GM12872 (cell line): ENCODE measurements around the gene DPP6.

Experiments
- CTCF ChIP-seq: IDR thresholded peaks from 3 replicates; pipeline ENCODE4 v1.5.1; 2011; ENCODE audit warnings: low read depth, mild to moderate bottlenecking, low read length, moderate library complexity; ENCODE audit not compliant: insufficient read depth

DPP6 gene

GRCh38 chr7:154310114-154310513 is 257.9 kb downstream of the DPP6 start:
- no peak for TF ChIP-seq CTCF

DNA sequence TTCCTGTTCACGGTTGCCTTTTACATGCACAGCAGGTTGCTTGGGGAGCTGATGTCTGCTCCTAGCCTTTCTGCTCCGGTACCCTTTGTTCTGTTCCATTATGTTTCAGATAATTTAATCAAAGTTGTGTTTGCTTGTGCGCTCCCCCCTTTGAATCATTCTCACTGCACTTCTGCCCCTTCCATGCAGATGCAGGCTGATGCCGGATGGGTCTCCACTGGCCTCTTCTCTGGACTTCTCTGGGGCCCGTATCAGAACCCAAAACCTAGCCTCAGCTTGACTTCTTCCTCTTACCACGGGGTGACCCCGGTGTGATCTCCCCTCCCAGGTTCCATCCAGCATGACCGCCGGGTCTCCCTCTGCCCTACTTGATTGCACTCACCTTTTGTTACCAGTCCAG is 272.0 kb downstream of the DPP6 start:
- no peak for TF ChIP-seq CTCF

DNA sequence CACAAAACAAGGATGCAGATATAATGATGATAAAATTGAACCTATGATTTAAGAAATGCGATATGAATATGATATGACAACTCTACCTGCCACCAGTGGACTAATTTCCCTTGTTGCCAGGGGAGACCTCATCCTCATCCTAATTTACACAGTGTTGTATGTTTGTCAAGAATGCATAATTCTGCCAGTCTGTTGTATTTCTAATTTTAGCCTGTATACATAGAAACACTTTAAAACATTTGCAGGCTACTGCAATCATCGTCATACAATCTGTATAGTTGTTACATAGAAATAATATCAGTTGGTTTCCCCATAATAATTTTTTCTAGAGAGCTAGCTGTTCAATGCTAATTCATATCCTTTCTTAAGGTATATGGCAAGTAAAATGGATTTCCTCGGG is 274.2 kb downstream of the DPP6 start:
- no peak for TF ChIP-seq CTCF

- TF ChIP-seq CTCF = no peak
Measured at GRCh38 chr7:154330318-154330717, 278.1 kb downstream of the DPP6 start.

DNA sequence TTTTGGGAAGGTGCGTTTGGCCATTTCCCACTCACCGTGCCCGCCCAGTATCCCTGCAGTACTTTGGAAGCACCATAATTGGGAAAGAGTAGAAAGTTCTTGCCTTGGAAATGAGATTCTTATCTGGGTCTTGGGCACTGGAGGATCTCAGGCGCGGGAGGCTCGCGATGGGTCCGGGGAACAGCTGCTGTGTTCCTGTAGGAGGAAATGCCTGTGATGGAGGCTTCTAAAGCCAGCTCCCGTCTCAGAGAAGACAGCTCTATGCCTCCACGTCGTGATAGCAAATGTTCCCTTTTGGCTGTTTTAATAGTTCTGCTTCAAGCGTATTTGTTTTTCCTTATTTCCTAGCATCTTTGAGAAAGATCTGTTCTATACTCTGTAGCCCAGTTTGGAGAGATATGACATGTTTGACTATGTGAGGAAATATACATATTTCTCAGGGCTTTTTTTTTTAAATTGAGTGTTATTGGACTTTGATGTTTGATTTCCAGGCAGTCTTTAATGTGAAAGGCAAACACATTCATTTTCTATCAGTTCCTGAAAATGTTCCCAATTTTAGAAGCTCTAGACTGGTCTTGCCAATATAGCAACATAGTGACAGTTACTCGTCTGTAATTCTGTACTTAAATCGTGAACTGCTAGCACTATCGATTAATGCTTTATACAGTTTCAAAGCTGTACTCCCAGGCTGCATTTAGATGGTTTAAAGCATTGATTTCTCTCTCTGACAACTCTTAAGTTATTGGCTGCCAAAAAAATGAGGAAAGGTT is 280.8 kb downstream of the DPP6 start:
- no peak for TF ChIP-seq CTCF

GRCh38 chr7:154336295-154336694 is 284.1 kb downstream of the DPP6 start:
- no peak for TF ChIP-seq CTCF

- no peak for TF ChIP-seq CTCF
Measured at GRCh38 chr7:154338701-154339506, 286.7 kb downstream of the DPP6 start.
